Keratinocyte (primary cell): Measurements from ENCODE around the gene SPRR2A. TPM values are rescaled to one million over a fixed set of nuclear protein-coding genes. Genes with fewer than 3 reads are reported as not detected.

Experiments used
- DNase-seq: peaks from one replicate; pipeline ENCODE4 v3.0.0-alpha.2; 2011; ENCODE audit warnings: low read depth, missing footprints, low spot score
- FAIRE-seq: peaks from 2 replicates; lab custom pipeline; 2011; peaks lifted over from hg19 to GRCh38; lab: Jason Lieb, UNC
- H2AFZ ChIP-seq: 2 replicates; pipeline ENCODE4 v1.6.0; 2012; ENCODE audit warnings: low read length, control low read depth, inconsistent platforms; ENCODE audit not compliant: control insufficient read depth
- H3K27ac ChIP-seq: 2 replicates; pipeline ENCODE4 v1.5.1; 2011; ENCODE audit warnings: low read length; ENCODE audit not compliant: control insufficient read depth, insufficient read depth
- H3K27me3 ChIP-seq: 3 replicates; pipeline ENCODE4 v1.6.0; 2011; ENCODE audit warnings: low read length; ENCODE audit not compliant: control insufficient read depth, insufficient read depth; ENCODE audit errors: extremely low read depth
- H3K36me3 ChIP-seq, 2 experiments: 2 replicates in 1 of 2; 3 replicates in 1 of 2; pipeline ENCODE4 v1.5.1; 2011; ENCODE audit warnings: low read length in 2 of 2, mild to moderate bottlenecking in 1 of 2; ENCODE audit not compliant: control insufficient read depth in 2 of 2, insufficient read depth in 2 of 2; ENCODE audit errors: extremely low read depth in 1 of 2
- H3K4me1 ChIP-seq: 3 replicates; pipeline ENCODE4 v1.5.1; 2011; ENCODE audit warnings: low read length; ENCODE audit not compliant: control insufficient read depth, insufficient read depth; ENCODE audit errors: extremely low read depth
- H3K4me2 ChIP-seq: 3 replicates; pipeline ENCODE4 v1.6.0; 2011; ENCODE audit warnings: low read depth, low read length; ENCODE audit not compliant: control insufficient read depth, insufficient read depth; ENCODE audit errors: extremely low read depth
- H3K4me3 ChIP-seq, 3 experiments: fragments of 200-600 bp in 1 of 3; sonication (generic) in 1 of 3; 2 replicates in 2 of 3; 3 replicates in 1 of 3; pipeline ENCODE4 v1.5.1; 2011 to 2016; ENCODE audit warnings: low read length in 3 of 3, mild to moderate bottlenecking in 3 of 3, control low read depth in 2 of 3, inconsistent platforms in 1 of 3, low read depth in 1 of 3, mixed read lengths in 1 of 3, mixed run types in 1 of 3, moderate library complexity in 1 of 3; ENCODE audit not compliant: control insufficient read depth in 2 of 3, insufficient read depth in 2 of 3; ENCODE audit errors: extremely low read depth in 1 of 3
- H3K79me2 ChIP-seq: 2 replicates; pipeline ENCODE4 v1.6.0; 2012; ENCODE audit warnings: low read length; ENCODE audit not compliant: control insufficient read depth, insufficient read depth
- H3K9ac ChIP-seq: 3 replicates; pipeline ENCODE4 v1.6.0; 2011; ENCODE audit warnings: low read length; ENCODE audit not compliant: control insufficient read depth, insufficient read depth; ENCODE audit errors: extremely low read depth
- H3K9me1 ChIP-seq: 3 replicates; pipeline ENCODE4 v1.6.0; 2011; ENCODE audit warnings: low read length; ENCODE audit not compliant: control insufficient read depth, insufficient read depth; ENCODE audit errors: extremely low read depth
- H3K9me3 ChIP-seq: 2 replicates; pipeline ENCODE4 v1.5.1; 2012; ENCODE audit warnings: low read depth, low read length; ENCODE audit not compliant: control insufficient read depth
- H4K20me1 ChIP-seq: 3 replicates; pipeline ENCODE4 v1.6.0; 2011; ENCODE audit warnings: low read length; ENCODE audit not compliant: control insufficient read depth, insufficient read depth; ENCODE audit errors: extremely low read depth
- EZH2 ChIP-seq: IDR thresholded peaks from one replicate; pipeline ENCODE4 v1.6.1; 2012; ENCODE audit warnings: inconsistent platforms, mild to moderate bottlenecking, low read length, moderate library complexity
- dilution Hi-C: fragments of 300-500 bp; cut with MboI; formaldehyde crosslinking; loops from one replicate; pipeline ENCODE4 v1.7.0; 2020; ENCODE audit warnings: low sequenced_read_pairs; ENCODE audit not compliant: extremely low pct_ligation_motif_present
- polyA plus RNA-seq, 5 experiments: library from polyadenylated mRNA; depleted of rRNA in 3 of 5; stranded (reverse) in 3 of 5; stranded (forward) in 1 of 5; unstranded in 1 of 5; fragments of >200 nt; gene quantifications; 1 replicate in 1 of 5; 2 replicates in 3 of 5; 3 replicates in 1 of 5; pipeline versions ENCODE4 v1.2.1 to v1.2.3, GENCODE V29; 2011 to 2012; ENCODE audit warnings: missing spikeins in 2 of 5, low read depth in 1 of 5, low replicate concordance in 1 of 5
- TF ChIP-seq, protein P1 (sequence below), 3 experiments: IDR thresholded peaks in 1 of 3; conservative IDR thresholded peaks in 1 of 3; optimal IDR thresholded peaks in 1 of 3; 2 replicates in 2 of 3; 3 replicates in 1 of 3; pipeline versions ENCODE3 to v1.5.1; 2011; ENCODE audit warnings: low read length in 3 of 3, mild to moderate bottlenecking in 3 of 3, moderate library complexity in 2 of 3, control low read depth in 1 of 3, inconsistent platforms in 1 of 3; ENCODE audit not compliant: insufficient read depth in 2 of 3; ENCODE audit errors: extremely low read depth in 1 of 3

The SPRR2A gene
- polyA plus RNA-seq, 1 donor (not counting 4 experiments of a cell fraction or from before 2014, with no cell fraction given) = 5.5 TPM

- H3K36me3 ChIP-seq = no peaks in the 10 kb centered on the region
- no peaks in the 10 kb centered on the region for H3K27me3 ChIP-seq
- no peak overlapping the region for H3K4me2 ChIP-seq
- H3K9me1 ChIP-seq = no peaks in the 10 kb centered on the region
- FAIRE-seq (peak; percentile 57), DNase-seq (no peak)
- no peaks in the 10 kb centered on the region for H3K9me3 ChIP-seq
- no peak overlapping the region for H3K27ac ChIP-seq
- H3K9ac ChIP-seq = no peak overlapping the region
- dilution Hi-C loops = no loop called here
- peaks cover 20% of the 10 kb centered on the region for H3K4me1 ChIP-seq
- TF ChIP-seq, protein P1, sequence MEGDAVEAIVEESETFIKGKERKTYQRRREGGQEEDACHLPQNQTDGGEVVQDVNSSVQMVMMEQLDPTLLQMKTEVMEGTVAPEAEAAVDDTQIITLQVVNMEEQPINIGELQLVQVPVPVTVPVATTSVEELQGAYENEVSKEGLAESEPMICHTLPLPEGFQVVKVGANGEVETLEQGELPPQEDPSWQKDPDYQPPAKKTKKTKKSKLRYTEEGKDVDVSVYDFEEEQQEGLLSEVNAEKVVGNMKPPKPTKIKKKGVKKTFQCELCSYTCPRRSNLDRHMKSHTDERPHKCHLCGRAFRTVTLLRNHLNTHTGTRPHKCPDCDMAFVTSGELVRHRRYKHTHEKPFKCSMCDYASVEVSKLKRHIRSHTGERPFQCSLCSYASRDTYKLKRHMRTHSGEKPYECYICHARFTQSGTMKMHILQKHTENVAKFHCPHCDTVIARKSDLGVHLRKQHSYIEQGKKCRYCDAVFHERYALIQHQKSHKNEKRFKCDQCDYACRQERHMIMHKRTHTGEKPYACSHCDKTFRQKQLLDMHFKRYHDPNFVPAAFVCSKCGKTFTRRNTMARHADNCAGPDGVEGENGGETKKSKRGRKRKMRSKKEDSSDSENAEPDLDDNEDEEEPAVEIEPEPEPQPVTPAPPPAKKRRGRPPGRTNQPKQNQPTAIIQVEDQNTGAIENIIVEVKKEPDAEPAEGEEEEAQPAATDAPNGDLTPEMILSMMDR (optimal IDR thresholded peaks at IDR 0.05 in 1 of 3, IDR thresholded peaks at IDR 0.05 in 1 of 3, conservative IDR thresholded peaks at IDR 0.05 in 1 of 3; ENCODE audit: extremely low read depth in 1 of 3, insufficient read depth in 2 of 3, low read length in 3 of 3) = no peak
- no peak for TF ChIP-seq EZH2
- no peak overlapping the region for H2AFZ ChIP-seq
- H3K4me3 ChIP-seq = no peak overlapping the region
- no peaks in the 10 kb centered on the region for H4K20me1 ChIP-seq
- H3K79me2 ChIP-seq = no peaks in the 10 kb centered on the region
These were observed 1.8 kb upstream of the SPRR2A start for GRCh38 chr1:153058826-153059784.

DNA sequence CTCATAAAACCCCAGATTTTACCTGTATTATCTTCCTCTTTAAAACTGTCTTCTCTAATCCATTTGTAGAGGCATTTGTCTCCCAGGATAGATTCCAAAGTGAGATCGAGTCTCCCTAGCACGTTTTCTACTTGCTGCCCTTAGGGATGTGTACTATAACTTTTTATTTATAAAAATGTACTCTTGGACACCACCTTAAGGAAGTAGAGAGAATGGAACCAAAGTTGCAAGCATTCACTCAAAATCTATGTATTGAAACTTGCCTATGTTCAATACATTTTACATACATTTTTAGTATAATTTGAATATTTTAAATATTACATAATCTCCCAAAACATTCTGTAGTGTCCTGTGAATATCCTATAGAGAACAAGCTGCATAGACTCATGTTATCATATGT lies 842 bp upstream of the SPRR2A start:
- Histone ChIP-seq H3K9me1 (no peaks in the 10 kb centered on the region), H3K27me3 (no peaks in the 10 kb centered on the region), H3K4me3 (no peak overlapping the region), H2AFZ (no peak overlapping the region), H3K9ac (no peak overlapping the region), H3K36me3 (no peaks in the 10 kb centered on the region), H3K4me1 (peaks cover 20% of the 10 kb centered on the region), H3K4me2 (no peak overlapping the region), H4K20me1 (no peaks in the 10 kb centered on the region), H3K79me2 (no peaks in the 10 kb centered on the region), H3K27ac (no peak overlapping the region), H3K9me3 (no peaks in the 10 kb centered on the region)
- FAIRE-seq = no peak
- DNase-seq = no peak
- TF ChIP-seq EZH2 = no peak
- TF ChIP-seq, protein P1 (optimal IDR thresholded peaks at IDR 0.05 in 1 of 3, IDR thresholded peaks at IDR 0.05 in 1 of 3, conservative IDR thresholded peaks at IDR 0.05 in 1 of 3; ENCODE audit: extremely low read depth in 1 of 3, insufficient read depth in 2 of 3, low read length in 3 of 3) = no peak
- dilution Hi-C loops = no loop called here
